DND-41 (cell line): ENCODE data around the gene GJA5.
"Not testable (repeated sequence)": the region's sequence is repeated elsewhere in the genome, so short reads cannot be mapped to it uniquely, and the experiment has no call there.

Source experiments
- ATAC-seq: fragments of 200-7000 bp; cut with Tn5 transposase; 3 replicates; pipeline ENCODE4 v1.9.1; 2021; ENCODE audit warnings: low read depth; ENCODE audit not compliant: insufficient read depth
- DNase-seq: peaks from one replicate; pipeline ENCODE4 v3.0.0-alpha.2; 2020
- H2AFZ ChIP-seq: 2 replicates; pipeline ENCODE4 v1.6.0; 2012; ENCODE audit warnings: low read depth, low read length
- H3K27ac ChIP-seq: 2 replicates; pipeline ENCODE4 v1.5.1; 2012; ENCODE audit warnings: low read length, inconsistent platforms
- H3K27me3 ChIP-seq: fragments of 200-600 bp; sonication (generic); 2 replicates; pipeline ENCODE4 v1.6.0; 2012; ENCODE audit warnings: low read length, mild to moderate bottlenecking, inconsistent platforms; ENCODE audit not compliant: insufficient read depth, poor library complexity
- H3K36me3 ChIP-seq: 2 replicates; pipeline ENCODE4 v1.5.1; 2012; ENCODE audit warnings: low read length, inconsistent platforms; ENCODE audit not compliant: insufficient read depth
- H3K4me1 ChIP-seq: 2 replicates; pipeline ENCODE4 v1.5.1; 2012; ENCODE audit warnings: mild to moderate bottlenecking, low read length; ENCODE audit not compliant: insufficient read depth
- H3K4me2 ChIP-seq: 2 replicates; pipeline ENCODE4 v1.6.0; 2012; ENCODE audit warnings: mild to moderate bottlenecking, moderate library complexity, low read length, inconsistent platforms; ENCODE audit not compliant: insufficient read depth
- H3K4me3 ChIP-seq, 2 experiments: fragments of 200-600 bp in 1 of 2; shearing (Covaris generic) in 1 of 2; 2 replicates each; pipeline ENCODE4 v1.5.1; 2012 to 2016; ENCODE audit warnings: inconsistent platforms in 2 of 2, low read length in 2 of 2, mild to moderate bottlenecking in 2 of 2, low read depth in 1 of 2, moderate library complexity in 1 of 2
- H3K79me2 ChIP-seq: 2 replicates; pipeline ENCODE4 v1.6.0; 2012; ENCODE audit warnings: low read length, inconsistent platforms; ENCODE audit not compliant: insufficient read depth
- H3K9ac ChIP-seq: 2 replicates; pipeline ENCODE4 v1.6.0; 2012; ENCODE audit warnings: low read depth, mild to moderate bottlenecking, inconsistent platforms, low read length, moderate library complexity
- H3K9me3 ChIP-seq: 2 replicates; pipeline ENCODE4 v1.5.1; 2012; ENCODE audit warnings: low read length, moderate library complexity, mild to moderate bottlenecking, inconsistent platforms; ENCODE audit not compliant: insufficient read depth, severe bottlenecking
- H4K20me1 ChIP-seq: 2 replicates; pipeline ENCODE4 v1.6.0; 2012; ENCODE audit warnings: low read length; ENCODE audit not compliant: insufficient read depth
- CTCF ChIP-seq: IDR thresholded peaks from 2 replicates; pipeline ENCODE4 v1.5.1; 2012; ENCODE audit warnings: borderline replicate concordance, low read length, moderate library complexity, mild to moderate bottlenecking; ENCODE audit not compliant: poor library complexity, severe bottlenecking; ENCODE audit errors: extremely low read depth
- EZH2 ChIP-seq: IDR thresholded peaks from 3 replicates; pipeline ENCODE4 v1.6.1; 2012; ENCODE audit warnings: borderline replicate concordance, low read depth, mild to moderate bottlenecking, moderate library complexity, low read length, inconsistent platforms; ENCODE audit not compliant: severe bottlenecking

GJA5 gene

GRCh38 chr1:147735423-147735822 lies 25.0 kb downstream of the GJA5 start:
- H4K20me1 ChIP-seq = no peaks in the 10 kb centered on the region
- no peak for TF ChIP-seq EZH2
- no peak for TF ChIP-seq CTCF
- no peaks in the 10 kb centered on the region for H3K9me3 ChIP-seq
- H3K27me3 ChIP-seq = peaks cover 4% of the 10 kb centered on the region
- no peaks in the 10 kb centered on the region for H3K79me2 ChIP-seq
- no peak overlapping the region for H3K4me2 ChIP-seq
- DNase-seq = no peak
- no peak overlapping the region for H3K27ac ChIP-seq
- H3K4me3 ChIP-seq = no peak overlapping the region
- H3K4me1 ChIP-seq = no peaks in the 10 kb centered on the region
- H2AFZ ChIP-seq = no peak overlapping the region
- H3K9ac ChIP-seq = no peak overlapping the region
- ATAC-seq = no peak
- no peaks in the 10 kb centered on the region for H3K36me3 ChIP-seq

GRCh38 chr1:147734291-147734841 lies 26.0 kb downstream of the GJA5 start:
- H4K20me1 ChIP-seq, H3K4me1 ChIP-seq, ATAC-seq, H3K4me2 ChIP-seq, H3K36me3 ChIP-seq, H2AFZ ChIP-seq, H3K27me3 ChIP-seq, H3K4me3 ChIP-seq, DNase-seq, H3K9ac ChIP-seq, H3K9me3 ChIP-seq, H3K79me2 ChIP-seq, H3K27ac ChIP-seq: not testable (repeated sequence)

GRCh38 chr1:147729315-147729714 lies 31.1 kb downstream of the GJA5 start:
- Histone ChIP-seq H3K9ac (no peak overlapping the region), H2AFZ (no peak overlapping the region), H3K4me2 (no peak overlapping the region), H3K27ac (no peak overlapping the region), H3K27me3 (peaks cover 18% of the 10 kb centered on the region), H3K4me3 (no peak overlapping the region), H3K79me2 (no peaks in the 10 kb centered on the region), H4K20me1 (no peaks in the 10 kb centered on the region), H3K36me3 (no peaks in the 10 kb centered on the region), H3K9me3 (no peaks in the 10 kb centered on the region), H3K4me1 (no peaks in the 10 kb centered on the region)
- no peak for TF ChIP-seq EZH2
- TF ChIP-seq CTCF = no peak
- ATAC-seq (no peak), DNase-seq (no peak)

- Histone ChIP-seq H3K9me3 (no peaks in the 10 kb centered on the region), H2AFZ (no peak overlapping the region), H3K27me3 (peaks cover 22% of the 10 kb centered on the region), H3K79me2 (no peaks in the 10 kb centered on the region), H3K27ac (no peak overlapping the region), H3K4me1 (no peaks in the 10 kb centered on the region), H3K9ac (no peak overlapping the region), H4K20me1 (no peaks in the 10 kb centered on the region), H3K36me3 (no peaks in the 10 kb centered on the region), H3K4me3 (no peak overlapping the region), H3K4me2 (no peak overlapping the region)
- no peak for DNase-seq
- no peak for ATAC-seq
- TF ChIP-seq CTCF (no peak), EZH2 (no peak)
Observed at GRCh38 chr1:147726168-147726567, 34.2 kb downstream of the GJA5 start.
